Mesendoderm (in vitro differentiated cells): ENCODE measurements around the gene PRDM16.
A peak's percentile ranks its signal among the peaks of the same experiment; 100 is the strongest.

Source experiments
- DNase-seq: peaks from one replicate; pipeline ENCODE4 v3.0.0; 2013
- H2AK5ac ChIP-seq: 2 replicates; pipeline ENCODE4 v1.6.1; 2013; ENCODE audit warnings: low read length, inconsistent platforms
- H2BK120ac ChIP-seq: 2 replicates; pipeline ENCODE4 v1.6.1; 2013; ENCODE audit warnings: low read depth, mild to moderate bottlenecking, low read length, moderate library complexity, mixed read lengths
- H2BK15ac ChIP-seq: replicated peaks from 2 replicates; pipeline ENCODE4 v1.6.1; 2013; ENCODE audit warnings: low read depth, mild to moderate bottlenecking, moderate library complexity
- H2BK5ac ChIP-seq: 2 replicates; pipeline ENCODE4 v1.6.1; 2013; ENCODE audit warnings: low read length, inconsistent platforms
- H3K18ac ChIP-seq: 2 replicates; pipeline ENCODE4 v1.6.1; 2013; ENCODE audit warnings: mild to moderate bottlenecking, low read length, mixed read lengths
- H3K23ac ChIP-seq: one replicate; pipeline ENCODE4 v1.6.1; 2013; ENCODE audit warnings: low read length
- H3K27ac ChIP-seq: 2 replicates; pipeline ENCODE4 v1.5.1; 2013; ENCODE audit warnings: low read depth, mild to moderate bottlenecking, inconsistent platforms, low read length, moderate library complexity
- H3K27me3 ChIP-seq: 2 replicates; pipeline ENCODE4 v1.6.1; 2013; ENCODE audit warnings: low read length, control low read depth, mild to moderate bottlenecking, inconsistent platforms; ENCODE audit not compliant: insufficient read depth, poor library complexity
- H3K36me3 ChIP-seq: 2 replicates; pipeline ENCODE4 v1.6.1; 2013; ENCODE audit warnings: low read length, inconsistent platforms; ENCODE audit not compliant: control insufficient read depth, insufficient read depth
- H3K4ac ChIP-seq: one replicate; pipeline ENCODE4 v1.6.1; 2013; ENCODE audit warnings: low read depth, mild to moderate bottlenecking, low read length, moderate library complexity
- H3K4me1 ChIP-seq: 2 replicates; pipeline ENCODE4 v1.6.1; 2013; ENCODE audit warnings: low read depth, low read length, inconsistent platforms; ENCODE audit not compliant: control insufficient read depth
- H3K4me2 ChIP-seq: 2 replicates; pipeline ENCODE4 v1.6.1; 2013; ENCODE audit warnings: low read length
- H3K4me3 ChIP-seq: 2 replicates; pipeline ENCODE4 v1.5.1; 2013; ENCODE audit warnings: mild to moderate bottlenecking, low read length
- H3K56ac ChIP-seq: one replicate; pipeline ENCODE4 v1.6.1; 2013; ENCODE audit warnings: low read length
- H3K79me1 ChIP-seq: 2 replicates; pipeline ENCODE4 v1.6.1; 2013; ENCODE audit warnings: low read length, inconsistent platforms
- H3K79me2 ChIP-seq: 2 replicates; pipeline ENCODE4 v1.6.1; 2013; ENCODE audit warnings: mild to moderate bottlenecking, low read length; ENCODE audit not compliant: control insufficient read depth, insufficient read depth
- H3K9ac ChIP-seq: 2 replicates; pipeline ENCODE4 v1.6.1; 2013; ENCODE audit warnings: low read length, inconsistent platforms
- H4K5ac ChIP-seq: one replicate; pipeline ENCODE4 v1.6.1; 2013; ENCODE audit warnings: low read length
- H4K8ac ChIP-seq: one replicate; pipeline ENCODE4 v1.6.1; 2013; ENCODE audit warnings: low read depth, mild to moderate bottlenecking, control low read depth, low read length, moderate library complexity
- WGBS: extraction: QIAGEN DNeasy Blood & Tissue Kit; methylation state at CpG from one replicate; pipeline ENCODE4 v1.1.7; 2013; ENCODE audit warnings: low lambda C conversion rate, missing lambda C conversion rate; ENCODE audit not compliant: insufficient coverage; ENCODE audit errors: extremely low coverage; 5-methylcytosine and 5-hydroxymethylcytosine counted together

PRDM16 gene

GRCh38 chr1:3064901-3065300 lies 4.1 kb upstream of the PRDM16 start:
- no peak overlapping the region for H3K4me2 ChIP-seq
- no peak overlapping the region for H3K4me3 ChIP-seq
- H3K36me3 ChIP-seq, result no peaks in the 10 kb centered on the region
- peaks cover 64% of the 10 kb centered on the region for H3K27me3 ChIP-seq
- no peak overlapping the region for H3K27ac ChIP-seq
- H2BK5ac ChIP-seq, result no peak overlapping the region
- no peak overlapping the region for H3K23ac ChIP-seq
- H4K5ac ChIP-seq, result no peak overlapping the region
- H2BK15ac ChIP-seq, result no peak overlapping the region
- no CpG with 5 or more reads among the region's 9 CpGs for WGBS
- H2AK5ac ChIP-seq, result no peak overlapping the region
- H3K79me2 ChIP-seq, result no peaks in the 10 kb centered on the region
- no peaks in the 10 kb centered on the region for H3K4me1 ChIP-seq
- H3K4ac ChIP-seq, result no peak overlapping the region
- DNase-seq, result no peak
- no peak overlapping the region for H4K8ac ChIP-seq
- H3K56ac ChIP-seq, result no peak overlapping the region
- no peak overlapping the region for H3K9ac ChIP-seq
- no peak overlapping the region for H2BK120ac ChIP-seq
- no peaks in the 10 kb centered on the region for H3K79me1 ChIP-seq
- no peak overlapping the region for H3K18ac ChIP-seq

- H3K79me1 ChIP-seq, result no peaks in the 10 kb centered on the region
- no peaks in the 10 kb centered on the region for H3K79me2 ChIP-seq
- no peak overlapping the region for H4K5ac ChIP-seq
- no peak overlapping the region for H2AK5ac ChIP-seq
- H3K4me1 ChIP-seq, result no peaks in the 10 kb centered on the region
- no peak overlapping the region for H3K4me2 ChIP-seq
- no peak overlapping the region for H2BK120ac ChIP-seq
- DNase-seq, result no peak
- no peak overlapping the region for H3K4me3 ChIP-seq
- H2BK5ac ChIP-seq, result no peak overlapping the region
- no CpG with 5 or more reads among the region's 8 CpGs for WGBS
- H3K9ac ChIP-seq, result no peak overlapping the region
- H3K36me3 ChIP-seq, result no peaks in the 10 kb centered on the region
- no peak overlapping the region for H3K27ac ChIP-seq
- H3K23ac ChIP-seq, result no peak overlapping the region
- H2BK15ac ChIP-seq, result no peak overlapping the region
- no peak overlapping the region for H3K56ac ChIP-seq
- H3K4ac ChIP-seq, result no peak overlapping the region
- H3K18ac ChIP-seq, result no peak overlapping the region
- no peak overlapping the region for H4K8ac ChIP-seq
- H3K27me3 ChIP-seq, result peaks cover 67% of the 10 kb centered on the region
Observed at GRCh38 chr1:3065396-3065795, 3.6 kb upstream of the PRDM16 start.

- no CpG with 5 or more reads among the region's 7 CpGs for WGBS
- no peaks in the 10 kb centered on the region for H3K79me2 ChIP-seq
- no peak overlapping the region for H3K4me3 ChIP-seq
- H3K18ac ChIP-seq, result no peak overlapping the region
- H2BK5ac ChIP-seq, result no peak overlapping the region
- H3K23ac ChIP-seq, result no peak overlapping the region
- H4K5ac ChIP-seq, result no peak overlapping the region
- no peak overlapping the region for H2AK5ac ChIP-seq
- H3K4me1 ChIP-seq, result no peaks in the 10 kb centered on the region
- no peaks in the 10 kb centered on the region for H3K36me3 ChIP-seq
- H3K4me2 ChIP-seq, result no peak overlapping the region
- no peak overlapping the region for H2BK15ac ChIP-seq
- H4K8ac ChIP-seq, result no peak overlapping the region
- no peak for DNase-seq
- no peak overlapping the region for H2BK120ac ChIP-seq
- H3K56ac ChIP-seq, result no peak overlapping the region
- H3K27ac ChIP-seq, result no peak overlapping the region
- no peak overlapping the region for H3K9ac ChIP-seq
- peaks cover 70% of the 10 kb centered on the region for H3K27me3 ChIP-seq
- no peak overlapping the region for H3K4ac ChIP-seq
- no peaks in the 10 kb centered on the region for H3K79me1 ChIP-seq
Observed at GRCh38 chr1:3065797-3066196, 3.2 kb upstream of the PRDM16 start.

- Histone ChIP-seq H3K4me3 (no peak overlapping the region), H3K79me2 (no peaks in the 10 kb centered on the region), H3K27ac (no peak overlapping the region), H4K5ac (no peak overlapping the region), H3K79me1 (no peaks in the 10 kb centered on the region), H3K27me3 (peaks cover 75% of the 10 kb centered on the region), H3K4ac (no peak overlapping the region), H3K23ac (no peak overlapping the region), H2BK120ac (no peak overlapping the region), H2BK15ac (no peak overlapping the region), H3K4me2 (no peak overlapping the region), H2AK5ac (no peak overlapping the region), H2BK5ac (no peak overlapping the region), H3K36me3 (no peaks in the 10 kb centered on the region), H3K4me1 (no peaks in the 10 kb centered on the region), H3K56ac (no peak overlapping the region), H4K8ac (no peak overlapping the region), H3K9ac (no peak overlapping the region), H3K18ac (no peak overlapping the region)
- DNase-seq, result peak; percentile 72
- whole genome bisulfite sequencing, result no CpG with 5 or more reads among the region's 11 CpGs
Observed at GRCh38 chr1:3066250-3066711, 2.7 kb upstream of the PRDM16 start.

- Histone ChIP-seq H3K56ac (no peak overlapping the region), H2BK5ac (no peak overlapping the region), H4K5ac (no peak overlapping the region), H2AK5ac (no peak overlapping the region), H3K27ac (no peak overlapping the region), H2BK15ac (no peak overlapping the region), H3K4me3 (no peak overlapping the region), H3K18ac (no peak overlapping the region), H2BK120ac (no peak overlapping the region), H3K4ac (no peak overlapping the region), H3K27me3 (peaks cover 79% of the 10 kb centered on the region), H4K8ac (no peak overlapping the region), H3K36me3 (no peaks in the 10 kb centered on the region), H3K4me1 (no peaks in the 10 kb centered on the region), H3K23ac (no peak overlapping the region), H3K79me1 (no peaks in the 10 kb centered on the region), H3K9ac (no peak overlapping the region), H3K4me2 (no peak overlapping the region), H3K79me2 (no peaks in the 10 kb centered on the region)
- no CpG with 5 or more reads among the region's 10 CpGs for WGBS
- DNase-seq, result no peak
Observed at GRCh38 chr1:3066826-3067225, 2.2 kb upstream of the PRDM16 start.

GRCh38 chr1:3067301-3067670 lies 1.7 kb upstream of the PRDM16 start:
- Histone ChIP-seq H2BK5ac (no peak overlapping the region), H4K8ac (no peak overlapping the region), H2BK120ac (no peak overlapping the region), H3K4me2 (no peak overlapping the region), H3K18ac (no peak overlapping the region), H3K27ac (no peak overlapping the region), H3K4me1 (no peaks in the 10 kb centered on the region), H3K79me2 (no peaks in the 10 kb centered on the region), H3K27me3 (peaks cover 79% of the 10 kb centered on the region), H2BK15ac (no peak overlapping the region), H3K4ac (no peak overlapping the region), H3K36me3 (no peaks in the 10 kb centered on the region), H3K9ac (no peak overlapping the region), H3K56ac (no peak overlapping the region), H4K5ac (no peak overlapping the region), H3K23ac (no peak overlapping the region), H3K4me3 (no peak overlapping the region), H2AK5ac (no peak overlapping the region), H3K79me1 (no peaks in the 10 kb centered on the region)
- DNase-seq, result no peak
- no CpG with 5 or more reads among the region's 29 CpGs for WGBS
